CD4-positive, alpha-beta T cell (primary cell): ENCODE results near the gene LRRC58. TPM values are rescaled to one million over a fixed set of nuclear protein-coding genes. Genes with fewer than 3 reads are reported as not detected.

ENCODE experiments used
- ATAC-seq: fragments of 200-7000 bp; cut with Tn5 transposase; one replicate; pipeline ENCODE4 v1.10.0; 2022; ENCODE audit warnings: mild to moderate bottlenecking; ENCODE audit not compliant: poor library complexity
- CTCF ChIA-PET: fragments of 350-600 bp; sonication (Branson Sonifier 250); formaldehyde crosslinking; loops from one replicate; lab custom pipeline; 2021; ENCODE audit warnings: antibody characterized with exemption, inconsistent platforms; lab: Charles Lee
- POLR2A ChIA-PET: fragments of 350-600 bp; sonication (Branson Sonifier 250); formaldehyde crosslinking; loops from one replicate; lab custom pipeline; 2021; ENCODE audit warnings: antibody characterized with exemption, inconsistent platforms; lab: Charles Lee
- DNase-seq, 14 experiments: peaks; one replicate each; pipeline ENCODE4 v3.0.0-alpha.2; 2013 to 2020; ENCODE audit warnings: mixed read lengths in 2 of 14
- H3K27ac ChIP-seq, 2 donors: one replicate each; pipeline versions ENCODE4 v1.5.1 to v1.7.0; 2013; ENCODE audit warnings: low read length in 2 of 2, low read depth in 1 of 2, mild to moderate bottlenecking in 1 of 2
- H3K27me3 ChIP-seq, 2 experiments: 1 replicate in 1 of 2; 2 replicates in 1 of 2; pipeline versions ENCODE4 v1.6.1 to v1.7.0; 2013; ENCODE audit warnings: low read length in 2 of 2, control low read depth in 1 of 2, mild to moderate bottlenecking in 1 of 2, moderate library complexity in 1 of 2; ENCODE audit not compliant: insufficient read depth in 2 of 2, control insufficient read depth in 1 of 2
- H3K36me3 ChIP-seq: one replicate; pipeline ENCODE4 v1.6.1; 2013; ENCODE audit warnings: low read length, control low read depth; ENCODE audit not compliant: insufficient read depth
- H3K4me1 ChIP-seq: one replicate; pipeline ENCODE4 v1.6.1; 2013; ENCODE audit warnings: low read length, control low read depth; ENCODE audit not compliant: insufficient read depth
- H3K4me3 ChIP-seq: one replicate; pipeline ENCODE4 v1.5.1; 2013; ENCODE audit warnings: mild to moderate bottlenecking, low read length, moderate library complexity
- H3K9me3 ChIP-seq, 2 experiments: 1 replicate in 1 of 2; 2 replicates in 1 of 2; pipeline versions ENCODE4 v1.6.1 to v1.7.0; 2013; ENCODE audit warnings: low read length in 2 of 2, mild to moderate bottlenecking in 2 of 2, control low read depth in 1 of 2, moderate library complexity in 1 of 2; ENCODE audit not compliant: control insufficient read depth in 1 of 2, insufficient read depth in 1 of 2
- H3K27ac Mint-ChIP-seq: one replicate; pipeline ENCODE4 v1.8.0; 2020; ENCODE audit warnings: mixed read lengths
- H3K27me3 Mint-ChIP-seq: one replicate; pipeline ENCODE4 v1.8.0; 2021; ENCODE audit warnings: mixed read lengths
- H3K36me3 Mint-ChIP-seq: one replicate; pipeline ENCODE4 v1.8.0; 2021; ENCODE audit warnings: low read depth, mixed read lengths
- H3K4me1 Mint-ChIP-seq: one replicate; pipeline ENCODE4 v1.8.0; 2021; ENCODE audit warnings: low read depth, mixed read lengths
- H3K4me3 Mint-ChIP-seq: one replicate; pipeline ENCODE4 v1.8.0; 2020; ENCODE audit warnings: mild to moderate bottlenecking, mixed read lengths
- H3K9me3 Mint-ChIP-seq: one replicate; pipeline ENCODE4 v1.8.0; 2020; ENCODE audit warnings: mixed read lengths
- CTCF ChIP-seq: fragments of 200-600 bp; IDR thresholded peaks from one replicate; pipeline ENCODE4 v1.8.0; 2022; ENCODE audit warnings: antibody characterized with exemption, mild to moderate bottlenecking
- intact Hi-C, 2 experiments: fragments of 100-400 bp; cut with DNase I in 1 of 2; cut with micrococcal nuclease in 1 of 2; formaldehyde crosslinking; loops; one replicate each; pipeline versions ENCODE4 v1.15.1 to v1.9.0; 2023 to 2025; cut with DNase I, micrococcal nuclease
- total RNA-seq, 174 experiments: library from RNA in 2 of 174; stranded (reverse) in 2 of 174; gene quantifications; one replicate each; pipeline ENCODE4 v1.2.3 and lab custom pipeline; 2021 to 2026

Gene LRRC58
- total RNA-seq, 2 experiments from 2014 or later = 16.6 to 17.7 TPM

GRCh38 chr3:120285508-120285841, 63.7 kb downstream of the LRRC58 start:
- Histone ChIP-seq H3K9me3 (peaks cover 0 to 8% of the 10 kb centered on the region in 2 experiments), H3K4me1 (peaks cover 3% of the 10 kb centered on the region), H3K27me3 (peaks cover 37 to 58% of the 10 kb centered on the region in 2 experiments), H3K4me3 (no peak overlapping the region), H3K27ac (no peak overlapping the region), H3K36me3 (no peaks in the 10 kb centered on the region)
- intact Hi-C loops = no loop called here
- CTCF ChIA-PET = no interaction called here
- ATAC-seq (no peak), DNase-seq (no peak)
- no peaks in the 10 kb centered on the region for H3K36me3 Mint-ChIP-seq
- H3K27ac Mint-ChIP-seq = no peak overlapping the region
- POLR2A ChIA-PET = no interaction called here
- no peak for TF ChIP-seq CTCF
- H3K9me3 Mint-ChIP-seq = no peaks in the 10 kb centered on the region
- H3K4me1 Mint-ChIP-seq = peaks cover 4% of the 10 kb centered on the region
- no peak overlapping the region for H3K4me3 Mint-ChIP-seq
- peaks cover 85% of the 10 kb centered on the region for H3K27me3 Mint-ChIP-seq

GRCh38 chr3:120284747-120285507, 64.2 kb downstream of the LRRC58 start, which contains the start of gene GPR156:
Gene GPR156, minus strand, starts transcription at chr3:120285222. Its CDS starts 41,124 bp downstream, at chr3:120244098.
- Mint-ChIP-seq H3K27me3 (peaks cover 84% of the 10 kb centered on the region), H3K9me3 (no peaks in the 10 kb centered on the region), H3K36me3 (no peaks in the 10 kb centered on the region), H3K27ac (no peak within 1 kb of the TSS), H3K4me1 (peaks cover 4% of the 10 kb centered on the region), H3K4me3 (no peak within 1 kb of the TSS)
- H3K4me3 ChIP-seq = peak within 1 kb of the TSS; percentile 10
- intact Hi-C loops = no loop called here
- DNase-seq (no peak), ATAC-seq (no peak)
- no peaks in the 10 kb centered on the region for H3K36me3 ChIP-seq
- ChIA-PET POLR2A (no interaction called here), CTCF (no interaction called here)
- peaks cover 0 to 6% of the 10 kb centered on the region in 2 experiments for H3K9me3 ChIP-seq
- TF ChIP-seq CTCF = no peak
- peaks cover 37 to 58% of the 10 kb centered on the region in 2 experiments for H3K27me3 ChIP-seq
- H3K4me1 ChIP-seq = peaks cover 3% of the 10 kb centered on the region
- H3K27ac ChIP-seq = no peak within 1 kb of the TSS

GRCh38 chr3:120281261-120281660, 67.9 kb downstream of the LRRC58 start:
- H3K4me3 ChIP-seq = no peak overlapping the region
- Mint-ChIP-seq H3K4me1 (peaks cover 4% of the 10 kb centered on the region), H3K9me3 (no peaks in the 10 kb centered on the region), H3K4me3 (no peak overlapping the region), H3K27ac (no peak overlapping the region), H3K36me3 (no peaks in the 10 kb centered on the region), H3K27me3 (peaks cover 78% of the 10 kb centered on the region)
- no peak for TF ChIP-seq CTCF
- no peaks in the 10 kb centered on the region for H3K9me3 ChIP-seq
- intact Hi-C loops = no loop called here
- H3K27me3 ChIP-seq = peaks cover 26 to 40% of the 10 kb centered on the region in 2 experiments
- H3K4me1 ChIP-seq = peaks cover 3% of the 10 kb centered on the region
- POLR2A ChIA-PET = no interaction called here
- H3K36me3 ChIP-seq = no peaks in the 10 kb centered on the region
- no peak overlapping the region for H3K27ac ChIP-seq
- ATAC-seq (no peak), DNase-seq (no peak)
- CTCF ChIA-PET = no interaction called here
